K562 (cell line): ENCODE data around the gene PLA2G3. TPM values are rescaled to one million over a fixed set of nuclear protein-coding genes. Genes with fewer than 3 reads are reported as not detected.

ENCODE experiments used
- C11orf30 ChIP-seq: fragments of 450-650 bp; IDR thresholded peaks from 2 replicates; pipeline ENCODE4 v1.6.1; 2016; ENCODE audit warnings: low read depth, mild to moderate bottlenecking
- HDAC6 ChIP-seq: IDR thresholded peaks from 2 replicates; pipeline ENCODE4 v1.6.1; 2012; ENCODE audit warnings: low read depth, mild to moderate bottlenecking, control low read depth, inconsistent platforms, low read length, moderate library complexity
- LEF1 ChIP-seq: fragments of 450-650 bp; IDR thresholded peaks from 2 replicates; pipeline ENCODE4 v1.6.1; 2016; ENCODE audit warnings: mild to moderate bottlenecking
- MAZ ChIP-seq, 2 experiments: fragments of 450-650 bp in 1 of 2; sonication (generic) in 1 of 2; formaldehyde crosslinking; IDR thresholded peaks in 1 of 2; conservative IDR thresholded peaks in 1 of 2; 2 replicates each; pipeline versions ENCODE4 v1.4.0 to v1.5.0; 2020; ENCODE audit warnings: mild to moderate bottlenecking in 1 of 2, missing genetic modification reagents in 1 of 2
- NR2C2 ChIP-seq, 2 experiments: fragments of 200-800 bp in 1 of 2; sonication (Bioruptor generic) in 1 of 2; sonication (generic) in 1 of 2; formaldehyde crosslinking in 1 of 2; IDR thresholded peaks; 2 replicates each; pipeline versions ENCODE4 v1.6.1 to v1.8.0; 2016 to 2022; ENCODE audit warnings: mild to moderate bottlenecking in 1 of 2, missing compliant biosample characterization in 1 of 2, missing genetic modification characterization in 1 of 2, missing genetic modification reagents in 1 of 2
- PCBP2 ChIP-seq: fragments of 200-400 bp; formaldehyde crosslinking; IDR thresholded peaks from 2 replicates; pipeline ENCODE4 v1.6.1; 2018; ENCODE audit warnings: low read length, low read depth, mild to moderate bottlenecking, moderate library complexity; ENCODE audit not compliant: poor library complexity, severe bottlenecking
- POLR2AphosphoS5 ChIP-seq: IDR thresholded peaks from 2 replicates; pipeline ENCODE4 v1.6.1; 2011; ENCODE audit warnings: mild to moderate bottlenecking, low read depth, low read length, moderate library complexity; ENCODE audit not compliant: control insufficient read depth, insufficient read depth
- RBM25 ChIP-seq: fragments of 200-400 bp; formaldehyde crosslinking; IDR thresholded peaks from 2 replicates; pipeline ENCODE4 v1.6.1; 2018; ENCODE audit warnings: low read length, low read depth, moderate library complexity; ENCODE audit not compliant: severe bottlenecking
- RBM34 ChIP-seq: fragments of 200-400 bp; formaldehyde crosslinking; IDR thresholded peaks from 2 replicates; pipeline ENCODE4 v1.6.1; 2018; ENCODE audit warnings: low read length, borderline replicate concordance; ENCODE audit not compliant: insufficient read depth
- TCF3 ChIP-seq: sonication (generic); formaldehyde crosslinking; IDR thresholded peaks from 2 replicates; pipeline ENCODE4 v1.4.0; 2020; ENCODE audit warnings: mild to moderate bottlenecking, missing genetic modification reagents
- TSC22D4 ChIP-seq: fragments of 450-650 bp; IDR thresholded peaks from 2 replicates; pipeline ENCODE4 v1.6.1; 2016; ENCODE audit warnings: missing genetic modification characterization, missing biosample characterization, control low read depth
- YY1 ChIP-seq, 3 experiments: IDR thresholded peaks; 2 replicates each; pipeline ENCODE4 v1.6.1; 2011; ENCODE audit warnings: low read length in 2 of 3, mild to moderate bottlenecking in 2 of 3, moderate library complexity in 2 of 3, borderline replicate concordance in 1 of 3, control low read depth in 1 of 3, low read depth in 1 of 3; ENCODE audit not compliant: insufficient read depth in 3 of 3, insufficient replicate concordance in 2 of 3, control insufficient read depth in 1 of 3, insufficient read length in 1 of 3; ENCODE audit errors: extremely low read depth in 1 of 3
- ZNF232 ChIP-seq: sonication (generic); formaldehyde crosslinking; IDR thresholded peaks from 2 replicates; pipeline ENCODE4 v1.8.0; 2022; ENCODE audit warnings: mild to moderate bottlenecking, missing genetic modification reagents
- ZNF444 ChIP-seq: fragments of 250-450 bp; sonication (Bioruptor Pico); IDR thresholded peaks from 2 replicates; pipeline ENCODE4 v1.4.0; 2020; ENCODE audit warnings: mild to moderate bottlenecking, moderate library complexity
- ZNF507 ChIP-seq: conservative IDR thresholded peaks from 2 replicates; pipeline ENCODE4 v1.6.1; 2017; ENCODE audit warnings: missing genetic modification characterization, missing compliant biosample characterization
- polyA plus RNA-seq, 8 experiments: library from polyadenylated mRNA; depleted of rRNA in 4 of 8; stranded (reverse) in 5 of 8; unstranded in 3 of 8; fragments of >200 nt; fragmentation: Nextera tagmentation in 2 of 8; fragmentation: Illumina TruSeq in 1 of 8; extraction: Ambion mirVana in 2 of 8; extraction: Trizol in 1 of 8; gene quantifications; 2 replicates each; pipeline versions ENCODE4 v1.2.1 to v1.2.3, GENCODE V29; 2011 to 2014; ENCODE audit warnings: inconsistent platforms in 1 of 8, missing spikeins in 1 of 8
- total RNA-seq, 7 experiments: library from RNA; depleted of rRNA in 6 of 7; stranded (reverse); fragments of >200 nt in 6 of 7; fragmentation: Illumina TruSeq in 2 of 7; extraction: Trizol in 2 of 7; gene quantifications; 2 replicates each; pipeline versions ENCODE4 v1.2.1 to v1.2.3, GENCODE V29; 2011 to 2021; ENCODE audit warnings: low replicate concordance in 1 of 7
- TF ChIP-seq, protein P1 (sequence below): fragments of 250-450 bp; sonication (Bioruptor Pico); IDR thresholded peaks from 2 replicates; pipeline ENCODE4 v1.8.0; 2022; ENCODE audit warnings: inconsistent platforms, mild to moderate bottlenecking, moderate library complexity, borderline replicate concordance
- TF ChIP-seq, protein P2 (sequence below): fragments of 450-650 bp; formaldehyde crosslinking; conservative IDR thresholded peaks from 2 replicates; pipeline ENCODE4 v1.4.0; 2022; ENCODE audit warnings: mild to moderate bottlenecking, missing genetic modification characterization
- TF ChIP-seq, protein P3 (sequence below): IDR thresholded peaks from 2 replicates; pipeline ENCODE4 v1.6.1; 2011; ENCODE audit not compliant: insufficient read length; ENCODE audit errors: extremely low read depth
- TF ChIP-seq, protein P4 (sequence below): fragments of 450-650 bp; IDR thresholded peaks from 2 replicates; pipeline ENCODE4 v1.6.1; 2018; ENCODE audit not compliant: partially characterized antibody

The PLA2G3 gene
- total and polyA plus RNA-seq, 9 of the 15 experiments (the other 6 are each of a cell fraction or from before 2014, with no cell fraction given), result 0.18 to 1.4 (median 0.64) TPM

DNA sequence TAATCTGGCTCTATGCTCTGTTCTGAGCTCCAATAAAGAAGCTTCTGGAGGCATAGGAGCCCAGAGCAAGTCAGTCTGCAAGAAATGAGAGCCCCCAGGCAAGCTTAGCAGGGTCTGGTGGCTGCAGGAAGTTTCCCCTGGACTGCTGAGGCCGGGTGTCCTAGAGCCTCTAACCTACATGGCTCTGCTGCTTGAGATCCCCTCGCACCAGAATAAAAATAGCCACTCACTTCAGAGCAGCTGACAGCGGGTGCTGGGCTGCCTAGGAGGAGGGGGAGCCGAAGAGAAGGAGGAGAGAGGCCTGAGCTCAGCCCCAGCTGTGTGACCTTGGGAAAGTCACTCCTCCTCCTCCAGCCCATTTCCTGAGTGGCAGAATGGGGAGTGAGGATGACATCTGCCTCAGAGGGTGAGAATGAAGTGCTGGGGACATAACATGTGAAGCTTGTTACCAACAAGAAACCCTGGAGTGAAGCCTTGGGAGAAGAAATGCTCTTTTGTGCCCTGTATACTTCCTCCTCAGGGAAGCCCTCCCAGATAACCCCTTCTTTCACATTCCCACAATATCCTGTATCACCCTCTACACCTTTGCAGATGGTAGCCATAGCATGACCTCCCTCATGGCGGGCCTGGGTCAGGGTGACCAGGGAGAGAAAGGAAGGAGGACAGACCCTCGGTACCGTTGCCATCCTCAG, 21.1 kb downstream of the PLA2G3 start (continued):
- TF ChIP-seq, protein P1, sequence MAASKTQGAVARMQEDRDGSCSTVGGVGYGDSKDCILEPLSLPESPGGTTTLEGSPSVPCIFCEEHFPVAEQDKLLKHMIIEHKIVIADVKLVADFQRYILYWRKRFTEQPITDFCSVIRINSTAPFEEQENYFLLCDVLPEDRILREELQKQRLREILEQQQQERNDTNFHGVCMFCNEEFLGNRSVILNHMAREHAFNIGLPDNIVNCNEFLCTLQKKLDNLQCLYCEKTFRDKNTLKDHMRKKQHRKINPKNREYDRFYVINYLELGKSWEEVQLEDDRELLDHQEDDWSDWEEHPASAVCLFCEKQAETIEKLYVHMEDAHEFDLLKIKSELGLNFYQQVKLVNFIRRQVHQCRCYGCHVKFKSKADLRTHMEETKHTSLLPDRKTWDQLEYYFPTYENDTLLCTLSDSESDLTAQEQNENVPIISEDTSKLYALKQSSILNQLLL (CRISPR knock-in tag), result no peak
- TF ChIP-seq HDAC6 (no peak), ZNF507 (tag) (no peak), PCBP2 (no peak), NR2C2 (CRISPR knock-in tag; IDR thresholded peaks at IDR 0.05) (no peak), NR2C2 (tag; IDR thresholded peaks at IDR 0.05) (no peak), MAZ (CRISPR knock-in tag; conservative IDR thresholded peaks at IDR 0.05 in 1 of 2, IDR thresholded peaks at IDR 0.05 in 1 of 2) (no peak), TSC22D4 (tag) (no peak), C11orf30 (no peak), YY1 (IDR thresholded peaks at IDR 0.05; ENCODE audit: borderline replicate concordance in 1 of 3, control insufficient read depth in 1 of 3, extremely low read depth in 1 of 3, insufficient read depth in 3 of 3, insufficient read length in 1 of 3, insufficient replicate concordance in 2 of 3, low read depth in 1 of 3, low read length in 2 of 3) (no peak), TCF3 (CRISPR knock-in tag) (no peak), RBM34 (no peak), RBM25 (peak; percentile 40), LEF1 (no peak), ZNF232 (no peak), POLR2AphosphoS5 (no peak), ZNF444 (CRISPR knock-in tag) (no peak)
- TF ChIP-seq, protein P2, sequence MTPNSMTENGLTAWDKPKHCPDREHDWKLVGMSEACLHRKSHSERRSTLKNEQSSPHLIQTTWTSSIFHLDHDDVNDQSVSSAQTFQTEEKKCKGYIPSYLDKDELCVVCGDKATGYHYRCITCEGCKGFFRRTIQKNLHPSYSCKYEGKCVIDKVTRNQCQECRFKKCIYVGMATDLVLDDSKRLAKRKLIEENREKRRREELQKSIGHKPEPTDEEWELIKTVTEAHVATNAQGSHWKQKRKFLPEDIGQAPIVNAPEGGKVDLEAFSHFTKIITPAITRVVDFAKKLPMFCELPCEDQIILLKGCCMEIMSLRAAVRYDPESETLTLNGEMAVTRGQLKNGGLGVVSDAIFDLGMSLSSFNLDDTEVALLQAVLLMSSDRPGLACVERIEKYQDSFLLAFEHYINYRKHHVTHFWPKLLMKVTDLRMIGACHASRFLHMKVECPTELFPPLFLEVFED, result no peak
- TF ChIP-seq, protein P3, sequence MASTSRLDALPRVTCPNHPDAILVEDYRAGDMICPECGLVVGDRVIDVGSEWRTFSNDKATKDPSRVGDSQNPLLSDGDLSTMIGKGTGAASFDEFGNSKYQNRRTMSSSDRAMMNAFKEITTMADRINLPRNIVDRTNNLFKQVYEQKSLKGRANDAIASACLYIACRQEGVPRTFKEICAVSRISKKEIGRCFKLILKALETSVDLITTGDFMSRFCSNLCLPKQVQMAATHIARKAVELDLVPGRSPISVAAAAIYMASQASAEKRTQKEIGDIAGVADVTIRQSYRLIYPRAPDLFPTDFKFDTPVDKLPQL, result no peak
- TF ChIP-seq, protein P4, sequence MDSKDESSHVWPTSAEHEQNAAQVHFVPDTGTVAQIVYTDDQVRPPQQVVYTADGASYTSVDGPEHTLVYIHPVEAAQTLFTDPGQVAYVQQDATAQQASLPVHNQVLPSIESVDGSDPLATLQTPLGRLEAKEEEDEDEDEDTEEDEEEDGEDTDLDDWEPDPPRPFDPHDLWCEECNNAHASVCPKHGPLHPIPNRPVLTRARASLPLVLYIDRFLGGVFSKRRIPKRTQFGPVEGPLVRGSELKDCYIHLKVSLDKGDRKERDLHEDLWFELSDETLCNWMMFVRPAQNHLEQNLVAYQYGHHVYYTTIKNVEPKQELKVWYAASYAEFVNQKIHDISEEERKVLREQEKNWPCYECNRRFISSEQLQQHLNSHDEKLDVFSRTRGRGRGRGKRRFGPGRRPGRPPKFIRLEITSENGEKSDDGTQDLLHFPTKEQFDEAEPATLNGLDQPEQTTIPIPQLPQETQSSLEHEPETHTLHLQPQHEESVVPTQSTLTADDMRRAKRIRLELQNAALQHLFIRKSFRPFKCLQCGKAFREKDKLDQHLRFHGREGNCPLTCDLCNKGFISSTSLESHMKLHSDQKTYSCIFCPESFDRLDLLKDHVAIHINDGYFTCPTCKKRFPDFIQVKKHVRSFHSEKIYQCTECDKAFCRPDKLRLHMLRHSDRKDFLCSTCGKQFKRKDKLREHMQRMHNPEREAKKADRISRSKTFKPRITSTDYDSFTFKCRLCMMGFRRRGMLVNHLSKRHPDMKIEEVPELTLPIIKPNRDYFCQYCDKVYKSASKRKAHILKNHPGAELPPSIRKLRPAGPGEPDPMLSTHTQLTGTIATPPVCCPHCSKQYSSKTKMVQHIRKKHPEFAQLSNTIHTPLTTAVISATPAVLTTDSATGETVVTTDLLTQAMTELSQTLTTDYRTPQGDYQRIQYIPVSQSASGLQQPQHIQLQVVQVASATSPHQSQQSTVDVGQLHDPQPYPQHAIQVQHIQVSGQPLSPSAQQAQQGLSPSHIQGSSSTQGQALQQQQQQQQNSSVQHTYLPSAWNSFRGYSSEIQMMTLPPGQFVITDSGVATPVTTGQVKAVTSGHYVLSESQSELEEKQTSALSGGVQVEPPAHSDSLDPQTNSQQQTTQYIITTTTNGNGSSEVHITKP, result peak; percentile 52
